Forelimb muscle (tissue), 1 donor: Measurements from ENCODE around the gene KLK6. TPM values are rescaled to one million over a fixed set of nuclear protein-coding genes. Genes with fewer than 3 reads are reported as not detected.

Experiments used
- DNase-seq: peaks from one replicate; pipeline ENCODE4 v3.0.0-alpha.2; 2013; ENCODE audit warnings: low read depth
- polyA plus RNA-seq: library from polyadenylated mRNA; unstranded; fragments of 120-200 nt; gene quantifications from one replicate; pipeline ENCODE4 v1.2.1, GENCODE V29; 2013; ENCODE audit not compliant: insufficient read length

The KLK6 gene
- polyA plus RNA-seq, 1 donor = 0.10 TPM

DNA sequence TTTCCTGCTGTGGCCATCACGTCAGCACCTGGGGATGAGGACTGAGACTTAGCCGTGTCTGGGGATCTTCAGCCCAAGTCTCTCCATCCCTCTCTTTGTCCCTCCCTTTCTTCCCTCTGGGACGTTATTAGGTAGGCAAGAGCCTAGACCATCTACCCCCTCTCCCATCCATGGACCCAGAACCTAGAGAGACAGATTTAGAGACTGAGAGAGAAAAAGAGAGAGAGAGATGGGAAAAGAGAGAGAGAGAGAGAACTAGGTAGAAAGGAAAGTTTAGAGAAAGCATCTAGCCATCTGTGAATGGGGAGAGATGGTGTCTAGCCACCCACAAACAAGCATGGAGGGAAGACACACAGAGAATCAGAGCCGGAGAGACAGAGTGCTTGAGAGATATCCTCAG lies 58.7 kb downstream of the KLK6 start:
- no peak for DNase-seq

DNA sequence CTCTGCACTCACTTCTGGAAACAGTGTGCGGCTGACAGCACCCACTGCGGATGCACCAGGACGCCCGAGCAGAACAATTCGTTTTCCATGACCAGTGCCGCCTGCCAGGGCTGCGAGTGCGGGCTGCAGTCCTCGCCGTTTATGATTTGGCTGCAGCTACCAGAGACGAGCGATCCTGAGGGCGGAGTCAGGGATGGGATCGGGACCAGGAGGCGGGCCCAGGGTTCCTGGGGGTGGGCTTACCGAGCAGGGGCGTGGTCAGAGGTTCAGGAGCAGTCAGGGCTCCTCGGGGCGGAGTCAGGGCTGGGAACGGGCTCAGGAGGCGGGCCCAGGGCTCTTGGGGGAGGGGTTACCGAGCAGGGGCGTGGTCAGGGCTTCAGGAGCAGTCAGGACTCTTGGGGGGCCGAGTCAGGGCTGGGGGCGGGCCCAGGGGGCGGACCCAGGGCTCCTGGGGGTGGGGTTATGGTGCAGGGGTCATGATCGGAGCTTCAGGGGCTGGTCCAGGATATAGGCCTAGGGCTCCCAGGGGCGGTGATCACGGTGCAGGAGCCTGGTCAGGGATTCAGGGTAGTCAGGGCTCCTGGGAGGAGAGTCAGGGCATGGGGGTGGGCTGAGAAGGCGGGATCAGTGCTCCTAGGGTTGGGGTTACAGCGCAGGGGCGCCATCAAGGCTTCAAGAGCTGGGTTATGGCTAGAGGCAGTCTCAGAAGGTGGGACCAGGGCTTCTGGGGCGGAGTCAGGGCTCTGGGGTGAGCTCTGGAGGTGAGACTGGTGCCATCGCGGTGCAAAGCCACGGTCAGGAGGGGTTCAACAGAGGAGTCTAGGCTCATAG lies 59.9 kb downstream of the KLK6 start:
- no peak for DNase-seq

Other genes starting within 250 kb of the KLK6 start
- gene SHANK1, start 249.8 kb downstream of the KLK6 start, polyA plus RNA-seq = 44.4 TPM
- gene CLEC11A, start 246.2 kb downstream of the KLK6 start, polyA plus RNA-seq = 24.4 TPM
- not detected for gene GPR32, start 199.1 kb downstream of the KLK6 start, polyA plus RNA-seq
- gene ACP4, start 179.2 kb downstream of the KLK6 start, polyA plus RNA-seq = not detected
- 0.56 TPM for gene KLK1, start 145.8 kb downstream of the KLK6 start, polyA plus RNA-seq
- not detected for gene KLK15, start 136.0 kb downstream of the KLK6 start, polyA plus RNA-seq
- not detected for gene KLK3, start 114.7 kb downstream of the KLK6 start, polyA plus RNA-seq
- gene KLK2, start 96.2 kb downstream of the KLK6 start, polyA plus RNA-seq = 0.40 TPM
- not detected for gene KLK4, start 58.2 kb downstream of the KLK6 start, polyA plus RNA-seq
- not detected for gene KLK5, start 16.6 kb downstream of the KLK6 start, polyA plus RNA-seq
- not detected for gene KLK7, start 14.3 kb upstream of the KLK6 start, polyA plus RNA-seq
- not detected for gene KLK8, start 32.0 kb upstream of the KLK6 start, polyA plus RNA-seq
- 0.18 TPM for gene KLK10, start 50.1 kb upstream of the KLK6 start, polyA plus RNA-seq
- gene KLK11, start 57.0 kb upstream of the KLK6 start, polyA plus RNA-seq = not detected
- gene KLK12, start 65.4 kb upstream of the KLK6 start, polyA plus RNA-seq = not detected
- gene KLK13, start 95.5 kb upstream of the KLK6 start, polyA plus RNA-seq = not detected
- 0.34 TPM for gene KLK14, start 113.3 kb upstream of the KLK6 start, polyA plus RNA-seq
- gene CTU1, start 138.8 kb upstream of the KLK6 start, polyA plus RNA-seq = 2.4 TPM
- gene SIGLEC9, start 155.3 kb upstream of the KLK6 start, polyA plus RNA-seq = 0.65 TPM
- gene SIGLEC7, start 172.7 kb upstream of the KLK6 start, polyA plus RNA-seq = 0.37 TPM